Measurements from ENCODE around the gene PCDHGA7. TPM values are rescaled to one million over a fixed set of nuclear protein-coding genes. Genes with fewer than 3 reads are reported as not detected.
A peak's percentile ranks its signal among the peaks of the same experiment; 100 is the strongest.
"Not testable (repeated sequence)": the region's sequence is repeated elsewhere in the genome, so short reads cannot be mapped to it uniquely, and the experiment has no call there.

The PCDHGA7 gene
- total and polyA plus RNA-seq, 7 donors, result 0.42 to 15.2 (median 10.8) TPM; not detected in 2

DNA sequence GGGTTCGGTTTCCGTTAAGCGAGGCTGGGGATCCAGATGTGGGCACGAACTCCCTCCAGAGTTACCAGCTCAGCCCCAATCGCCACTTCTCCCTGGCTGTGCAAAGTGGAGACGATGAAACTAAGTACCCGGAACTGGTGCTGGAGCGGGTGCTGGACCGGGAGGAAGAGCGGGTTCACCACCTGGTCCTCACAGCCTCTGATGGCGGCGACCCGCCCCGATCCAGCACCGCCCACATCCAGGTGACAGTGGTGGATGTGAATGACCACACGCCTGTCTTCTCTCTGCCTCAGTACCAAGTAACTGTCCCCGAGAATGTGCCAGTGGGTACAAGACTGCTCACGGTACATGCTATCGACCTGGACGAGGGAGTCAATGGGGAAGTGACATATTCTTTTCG is 803 bp downstream of the PCDHGA7 start:
- Histone ChIP-seq H3K4me1 (no peaks in the 10 kb centered on the region), H3K27ac (no peak overlapping the region), H3K9me3 (peaks cover 24 to 86% (median 63%) of the 10 kb centered on the region in 4 donors), H3K4me3 (no peak overlapping the region), H3K36me3 (peaks cover 0 to 6% (median 0%) of the 10 kb centered on the region in 4 donors), H3K27me3 (peaks cover 0 to 9% (median 0%) of the 10 kb centered on the region in 3 donors)
- no peak for TF ChIP-seq POLR2A (IDR thresholded peaks at IDR 0.05)
- DNase-seq, result no peak
- 43 to 60% methylated on average over 21 of the region's 21 CpGs for WGBS, 2 donors
- intact Hi-C loops (cut with DNase I), result no loop called here

DNA sequence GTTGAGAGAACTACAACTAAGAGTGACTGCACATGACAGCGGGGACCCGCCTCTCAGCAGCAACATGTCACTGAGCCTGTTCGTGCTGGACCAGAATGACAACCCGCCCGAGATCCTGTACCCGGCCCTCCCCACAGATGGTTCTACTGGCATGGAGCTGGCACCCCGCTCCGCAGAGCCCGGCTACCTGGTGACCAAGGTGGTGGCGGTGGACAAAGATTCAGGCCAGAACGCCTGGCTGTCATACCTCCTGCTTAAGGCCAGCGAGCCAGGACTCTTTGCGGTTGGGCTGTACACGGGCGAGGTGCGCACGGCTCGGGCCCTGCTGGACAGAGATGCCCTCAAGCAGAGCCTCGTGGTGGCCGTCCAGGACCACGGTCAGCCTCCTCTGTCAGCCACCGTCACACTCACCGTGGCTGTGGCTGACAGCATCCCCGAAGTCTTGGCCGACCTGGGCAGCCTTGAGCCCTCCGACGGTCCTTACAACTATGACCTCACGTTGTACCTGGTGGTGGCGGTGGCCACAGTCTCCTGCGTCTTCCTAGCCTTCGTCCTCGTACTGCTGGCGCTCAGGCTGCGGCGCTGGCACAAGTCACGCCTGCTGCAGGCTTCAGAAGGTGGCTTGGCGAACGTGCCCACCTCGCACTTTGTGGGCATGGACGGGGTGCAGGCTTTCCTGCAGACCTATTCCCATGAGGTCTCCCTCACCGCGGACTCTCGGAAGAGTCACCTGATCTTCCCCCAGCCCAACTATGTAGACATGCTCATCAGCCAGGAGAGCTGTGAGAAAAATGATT is 2.1 kb downstream of the PCDHGA7 start:
- WGBS, 2 donors, result 58 to 71% methylated on average over 43 of the region's 43 CpGs
- intact Hi-C loops (cut with DNase I), result no loop called here
- Histone ChIP-seq H3K9me3 (peaks cover 37 to 89% (median 73%) of the 10 kb centered on the region in 4 donors), H3K27me3 (peaks cover 0 to 9% (median 0%) of the 10 kb centered on the region in 3 donors), H3K4me3 (no peak overlapping the region), H3K4me1 (no peaks in the 10 kb centered on the region), H3K27ac (no peak overlapping the region), H3K36me3 (peaks cover 0 to 6% (median 0%) of the 10 kb centered on the region in 4 donors)
- TF ChIP-seq, protein P1, sequence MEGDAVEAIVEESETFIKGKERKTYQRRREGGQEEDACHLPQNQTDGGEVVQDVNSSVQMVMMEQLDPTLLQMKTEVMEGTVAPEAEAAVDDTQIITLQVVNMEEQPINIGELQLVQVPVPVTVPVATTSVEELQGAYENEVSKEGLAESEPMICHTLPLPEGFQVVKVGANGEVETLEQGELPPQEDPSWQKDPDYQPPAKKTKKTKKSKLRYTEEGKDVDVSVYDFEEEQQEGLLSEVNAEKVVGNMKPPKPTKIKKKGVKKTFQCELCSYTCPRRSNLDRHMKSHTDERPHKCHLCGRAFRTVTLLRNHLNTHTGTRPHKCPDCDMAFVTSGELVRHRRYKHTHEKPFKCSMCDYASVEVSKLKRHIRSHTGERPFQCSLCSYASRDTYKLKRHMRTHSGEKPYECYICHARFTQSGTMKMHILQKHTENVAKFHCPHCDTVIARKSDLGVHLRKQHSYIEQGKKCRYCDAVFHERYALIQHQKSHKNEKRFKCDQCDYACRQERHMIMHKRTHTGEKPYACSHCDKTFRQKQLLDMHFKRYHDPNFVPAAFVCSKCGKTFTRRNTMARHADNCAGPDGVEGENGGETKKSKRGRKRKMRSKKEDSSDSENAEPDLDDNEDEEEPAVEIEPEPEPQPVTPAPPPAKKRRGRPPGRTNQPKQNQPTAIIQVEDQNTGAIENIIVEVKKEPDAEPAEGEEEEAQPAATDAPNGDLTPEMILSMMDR (IDR thresholded peaks at IDR 0.05), result no peak
- no peak for TF ChIP-seq POLR2A (IDR thresholded peaks at IDR 0.05)
- TF ChIP-seq POLR2AphosphoS5 (IDR thresholded peaks at IDR 0.05), result no peak
- TF ChIP-seq EP300 (IDR thresholded peaks at IDR 0.05), result no peak
- DNase-seq, result no peak

DNA sequence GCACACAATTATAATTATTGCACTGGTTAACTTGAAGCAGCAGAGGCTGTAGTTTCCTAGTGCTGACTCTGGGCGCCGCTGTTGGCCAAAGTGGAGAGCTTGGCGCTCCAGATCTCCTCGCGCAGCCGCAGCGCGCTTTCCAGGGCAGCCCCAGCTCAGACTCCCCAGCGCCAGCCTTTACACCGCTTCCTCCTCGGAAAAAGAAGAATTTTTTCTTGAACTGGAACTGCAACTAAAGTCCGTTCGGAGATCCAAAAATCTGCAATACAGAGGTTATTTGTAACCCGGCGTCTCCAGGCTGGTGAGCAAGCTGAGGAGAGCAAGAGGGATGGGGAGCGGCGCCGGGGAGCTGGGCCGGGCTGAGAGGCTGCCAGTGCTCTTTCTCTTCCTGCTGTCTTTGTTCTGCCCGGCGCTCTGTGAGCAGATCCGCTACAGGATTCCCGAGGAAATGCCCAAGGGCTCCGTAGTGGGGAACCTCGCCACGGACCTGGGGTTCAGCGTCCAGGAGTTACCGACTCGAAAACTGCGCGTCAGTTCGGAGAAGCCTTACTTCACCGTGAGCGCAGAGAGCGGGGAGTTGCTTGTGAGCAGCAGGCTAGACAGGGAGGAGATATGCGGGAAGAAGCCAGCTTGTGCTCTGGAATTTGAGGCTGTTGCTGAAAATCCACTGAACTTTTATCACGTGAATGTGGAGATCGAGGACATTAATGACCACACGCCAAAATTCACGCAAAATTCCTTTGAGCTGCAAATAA is 5.2 kb downstream of the PCDHGA7 start, which contains the start of gene PCDHGB4:
Gene PCDHGB4, plus strand, starts transcription at position 142 of the 755 bp plus-strand sequence. Its CDS starts 187 bp downstream, at position 329.
- DNase-seq; H3K36me3 ChIP-seq; H3K27ac ChIP-seq; intact Hi-C loops (cut with DNase I); H3K4me3 ChIP-seq; H3K27me3 ChIP-seq; H3K4me1 ChIP-seq: not testable (repeated sequence)
- WGBS, 2 donors, result 17 to 42% methylated on average over 21 to 22 of the region's 40 CpGs
- peaks cover 39 to 95% (median 73%) of the 10 kb centered on the region in 4 donors for H3K9me3 ChIP-seq
- TF ChIP-seq, protein P1 (IDR thresholded peaks at IDR 0.05), result peak in 1 of 4 experiments; percentile 13

DNA sequence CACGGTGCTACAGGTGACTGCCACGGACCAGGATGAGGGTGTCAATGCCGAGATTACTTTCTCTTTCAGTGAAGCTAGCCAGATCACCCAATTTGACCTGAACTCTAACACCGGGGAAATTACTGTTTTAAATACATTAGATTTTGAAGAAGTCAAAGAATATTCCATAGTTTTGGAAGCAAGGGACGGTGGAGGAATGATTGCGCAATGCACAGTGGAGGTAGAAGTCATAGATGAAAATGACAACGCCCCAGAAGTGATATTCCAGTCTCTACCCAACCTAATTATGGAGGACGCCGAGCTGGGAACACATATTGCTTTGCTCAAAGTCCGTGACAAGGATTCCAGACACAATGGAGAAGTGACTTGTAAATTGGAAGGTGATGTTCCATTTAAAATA is 6.1 kb downstream of the PCDHGA7 start:
- TF ChIP-seq EP300 (IDR thresholded peaks at IDR 0.05) (no peak), POLR2AphosphoS5 (IDR thresholded peaks at IDR 0.05) (no peak), POLR2A (IDR thresholded peaks at IDR 0.05) (no peak)
- TF ChIP-seq, protein P1 (IDR thresholded peaks at IDR 0.05), result no peak
- H3K4me3 ChIP-seq, result no peak overlapping the region
- WGBS, 2 donors, result 51 to 64% methylated on average over 10 of the region's 10 CpGs
- peaks cover 40 to 95% (median 73%) of the 10 kb centered on the region in 4 donors for H3K9me3 ChIP-seq
- DNase-seq, result no peak
- H3K4me1 ChIP-seq, result no peaks in the 10 kb centered on the region
- H3K36me3 ChIP-seq, result peaks cover 0 to 6% (median 0%) of the 10 kb centered on the region in 4 donors
- H3K27ac ChIP-seq, result no peak overlapping the region
- peaks cover 0 to 12% (median 0%) of the 10 kb centered on the region in 3 donors for H3K27me3 ChIP-seq
- intact Hi-C loops (cut with DNase I), result no loop called here
